ENCODE data around the gene SOX13. TPM values are rescaled to one million over a fixed set of nuclear protein-coding genes. Genes with fewer than 3 reads are reported as not detected.

Gene SOX13
- total and polyA plus RNA-seq, 3 experiments from 2014 or later: 3.1 to 5.5 (median 3.1) TPM

DNA sequence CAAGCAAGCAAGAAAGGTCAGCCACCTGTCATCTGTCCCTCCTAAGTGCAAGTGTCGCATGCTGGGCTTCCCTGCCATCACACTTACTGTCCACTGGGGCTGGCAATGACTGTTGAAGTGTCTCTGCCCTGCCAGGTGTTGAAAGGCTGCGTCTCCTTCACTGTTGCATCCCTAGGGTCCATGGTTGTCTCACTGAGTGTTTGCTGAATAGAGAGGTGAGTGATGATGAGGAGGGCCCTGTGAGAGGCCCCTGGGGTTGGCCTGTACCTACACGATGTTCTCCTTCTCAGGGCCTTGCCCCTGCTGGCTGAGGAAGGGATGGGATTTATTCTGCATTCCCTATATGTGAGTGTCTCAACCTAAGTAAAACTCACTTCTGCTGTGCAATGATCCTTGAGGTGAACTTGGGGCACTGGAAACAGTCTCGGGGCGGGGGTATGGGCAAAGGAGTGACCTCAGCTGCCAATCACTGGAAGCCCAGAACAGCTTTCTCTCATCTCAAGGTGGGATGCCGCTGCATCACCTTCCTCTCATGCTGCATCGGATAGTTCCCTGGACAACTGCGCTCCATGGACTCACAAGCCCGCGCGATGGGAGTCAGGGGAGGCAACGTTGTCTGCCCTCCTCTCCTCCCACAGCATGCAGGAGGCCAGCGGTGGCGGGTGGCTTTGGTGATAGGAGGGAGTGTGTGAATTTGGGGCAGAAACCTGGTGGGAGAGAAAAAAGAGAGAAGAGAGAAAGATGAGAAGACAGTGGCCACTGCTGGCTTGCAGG, 35.8 kb upstream of the SOX13 start:
- CTCF ChIA-PET: no interaction called here
- Mint-ChIP-seq H3K4me1 (no peaks in the 10 kb centered on the region), H3K27ac (no peak overlapping the region)

DNA sequence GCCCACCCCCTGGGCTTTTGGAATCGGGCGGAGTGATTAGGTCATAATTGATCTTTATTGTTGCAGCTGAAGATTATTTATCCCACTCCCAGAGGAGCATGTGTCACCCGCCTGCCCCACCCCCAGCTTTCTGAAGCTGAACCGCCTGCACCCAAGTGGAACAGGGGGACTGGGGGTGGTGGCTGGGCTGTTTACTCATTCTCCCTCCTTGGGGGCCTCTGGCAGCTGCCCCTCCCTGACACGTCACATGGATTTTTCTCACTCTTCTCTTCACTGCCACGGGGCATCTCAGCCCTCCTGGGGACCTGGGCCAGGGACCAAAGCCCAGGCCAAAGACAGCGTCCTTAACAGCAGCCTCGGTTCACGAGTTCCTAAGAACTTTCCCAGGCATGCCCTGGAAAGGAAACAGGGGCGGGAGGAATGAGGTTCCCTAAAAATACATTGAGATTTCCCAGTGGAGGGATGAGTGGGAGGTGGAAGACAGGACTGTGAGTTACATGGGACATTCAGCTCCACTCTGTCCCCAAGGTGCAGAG, 31.6 kb upstream of the SOX13 start:
- no peak for DNase-seq
- CTCF ChIA-PET: no interaction called here
- Mint-ChIP-seq H3K9me3 (no peaks in the 10 kb centered on the region), H3K36me3 (no peaks in the 10 kb centered on the region), H3K27me3 (peaks cover 4 to 7% of the 10 kb centered on the region in 2 donors), H3K4me3 (no peak overlapping the region), H3K27ac (peak overlapping the region in 1 of 8 donors; percentile 87), H3K4me1 (no peaks in the 10 kb centered on the region)
- no peaks in the 10 kb centered on the region for H3K4me1 ChIP-seq (ENCODE audit: insufficient read depth, low read length)
- H3K27me3 ChIP-seq (ENCODE audit: insufficient read depth, low read length, poor library complexity, severe bottlenecking): no peaks in the 10 kb centered on the region
- H3K4me3 ChIP-seq (ENCODE audit: low read length): no peak overlapping the region
- POLR2A ChIA-PET: no interaction called here
- H3K36me3 ChIP-seq (ENCODE audit: insufficient read depth, low read length): no peaks in the 10 kb centered on the region
- H3K9me3 ChIP-seq (ENCODE audit: low read length): no peaks in the 10 kb centered on the region
- H3K27ac ChIP-seq (ENCODE audit: low read depth, low read length): no peak overlapping the region

More for the DNA sequence above, 35.8 kb upstream of the SOX13 start:
- POLR2A ChIA-PET: no interaction called here
- peaks cover 0 to 2% (median 0%) of the 10 kb centered on the region in 5 donors for H3K9me3 Mint-ChIP-seq
- H3K36me3 Mint-ChIP-seq: no peaks in the 10 kb centered on the region
- peaks cover 7 to 12% of the 10 kb centered on the region in 2 donors for H3K27me3 Mint-ChIP-seq
- no peak overlapping the region for H3K27ac ChIP-seq (ENCODE audit: low read depth, low read length)
- no peaks in the 10 kb centered on the region for H3K4me1 ChIP-seq (ENCODE audit: insufficient read depth, low read length)
- DNase-seq: no peak
- no peaks in the 10 kb centered on the region for H3K9me3 ChIP-seq (ENCODE audit: low read length)
- H3K27me3 ChIP-seq (ENCODE audit: insufficient read depth, low read length, poor library complexity, severe bottlenecking): no peaks in the 10 kb centered on the region
- H3K4me3 Mint-ChIP-seq: no peak overlapping the region
- no peaks in the 10 kb centered on the region for H3K36me3 ChIP-seq (ENCODE audit: insufficient read depth, low read length)
- H3K4me3 ChIP-seq (ENCODE audit: low read length): no peak overlapping the region

- H3K4me1 Mint-ChIP-seq: no peaks in the 10 kb centered on the region
- no peaks in the 10 kb centered on the region for H3K9me3 ChIP-seq (ENCODE audit: low read length)
- ChIA-PET CTCF (no interaction called here), POLR2A (no interaction called here)
- no peak overlapping the region for H3K27ac ChIP-seq (ENCODE audit: low read depth, low read length)
- H3K9me3 Mint-ChIP-seq: no peaks in the 10 kb centered on the region
- no peaks in the 10 kb centered on the region for H3K36me3 Mint-ChIP-seq
- H3K4me1 ChIP-seq (ENCODE audit: insufficient read depth, low read length): no peaks in the 10 kb centered on the region
- no peaks in the 10 kb centered on the region for H3K36me3 ChIP-seq (ENCODE audit: insufficient read depth, low read length)
- no peaks in the 10 kb centered on the region for H3K27me3 ChIP-seq (ENCODE audit: insufficient read depth, low read length, poor library complexity, severe bottlenecking)
- no peak overlapping the region for H3K4me3 Mint-ChIP-seq
- peaks cover 4 to 5% of the 10 kb centered on the region in 2 donors for H3K27me3 Mint-ChIP-seq
- no peak for DNase-seq
- H3K4me3 ChIP-seq (ENCODE audit: low read length): no peak overlapping the region
- H3K27ac Mint-ChIP-seq: no peak overlapping the region
Measured at GRCh38 chr1:204041803-204042505, 31.0 kb upstream of the SOX13 start.

DNA sequence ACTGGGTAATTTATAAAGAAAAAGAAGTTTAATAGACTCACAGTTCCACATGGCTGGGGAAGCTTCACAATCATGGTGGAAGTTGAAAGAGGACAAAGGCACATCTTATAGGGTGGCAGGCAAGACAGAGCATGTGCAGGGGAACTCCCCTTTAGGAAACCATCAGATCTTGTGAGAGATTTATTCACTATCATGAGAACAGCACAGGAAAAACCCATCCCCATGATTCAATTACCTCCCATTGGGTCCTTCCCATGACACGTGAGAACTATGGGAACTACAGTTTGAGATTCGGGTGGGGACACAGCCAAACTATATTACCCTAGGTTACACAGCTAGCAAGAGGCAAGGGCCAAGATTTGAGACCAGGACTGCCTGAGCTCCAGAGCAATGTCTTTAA, 30.4 kb upstream of the SOX13 start:
- no peak for DNase-seq
- Mint-ChIP-seq H3K9me3 (no peaks in the 10 kb centered on the region), H3K27ac (no peak overlapping the region), H3K4me3 (no peak overlapping the region), H3K4me1 (no peaks in the 10 kb centered on the region), H3K36me3 (no peaks in the 10 kb centered on the region), H3K27me3 (peaks cover 3 to 4% of the 10 kb centered on the region in 2 donors)
- POLR2A ChIA-PET: no interaction called here
- Histone ChIP-seq H3K9me3 (ENCODE audit: low read length) (no peaks in the 10 kb centered on the region), H3K4me3 (ENCODE audit: low read length) (no peak overlapping the region), H3K27ac (ENCODE audit: low read depth, low read length) (no peak overlapping the region), H3K27me3 (ENCODE audit: insufficient read depth, low read length, poor library complexity, severe bottlenecking) (no peaks in the 10 kb centered on the region), H3K36me3 (ENCODE audit: insufficient read depth, low read length) (no peaks in the 10 kb centered on the region), H3K4me1 (ENCODE audit: insufficient read depth, low read length) (no peaks in the 10 kb centered on the region)
- CTCF ChIA-PET: interaction anchor here (0.6 kb wide), 1 partner anchor 354 kb away, joined by 3 read pairs; no protein-coding TSS in a partner anchor

- CTCF ChIA-PET: no interaction called here
- H3K27me3 ChIP-seq (ENCODE audit: insufficient read depth, low read length, poor library complexity, severe bottlenecking): no peaks in the 10 kb centered on the region
- Mint-ChIP-seq H3K27me3 (peaks cover 3 to 4% of the 10 kb centered on the region in 2 donors), H3K27ac (no peak overlapping the region), H3K4me3 (no peak overlapping the region), H3K9me3 (no peaks in the 10 kb centered on the region), H3K36me3 (no peaks in the 10 kb centered on the region), H3K4me1 (no peaks in the 10 kb centered on the region)
- H3K4me3 ChIP-seq (ENCODE audit: low read length): no peak overlapping the region
- no peaks in the 10 kb centered on the region for H3K4me1 ChIP-seq (ENCODE audit: insufficient read depth, low read length)
- H3K36me3 ChIP-seq (ENCODE audit: insufficient read depth, low read length): no peaks in the 10 kb centered on the region
- no peaks in the 10 kb centered on the region for H3K9me3 ChIP-seq (ENCODE audit: low read length)
- H3K27ac ChIP-seq (ENCODE audit: low read depth, low read length): no peak overlapping the region
- POLR2A ChIA-PET: no interaction called here
- no peak for DNase-seq
Measured at GRCh38 chr1:204043680-204044079, 29.2 kb upstream of the SOX13 start.

GRCh38 chr1:204044448-204044847, 28.5 kb upstream of the SOX13 start:
- H3K9me3 ChIP-seq (ENCODE audit: low read length): no peaks in the 10 kb centered on the region
- no peak overlapping the region for H3K27ac ChIP-seq (ENCODE audit: low read depth, low read length)
- no peaks in the 10 kb centered on the region for H3K27me3 ChIP-seq (ENCODE audit: insufficient read depth, low read length, poor library complexity, severe bottlenecking)
- Mint-ChIP-seq H3K4me1 (no peaks in the 10 kb centered on the region), H3K36me3 (no peaks in the 10 kb centered on the region), H3K4me3 (no peak overlapping the region), H3K9me3 (no peaks in the 10 kb centered on the region), H3K27me3 (peaks cover 3 to 4% of the 10 kb centered on the region in 2 donors), H3K27ac (peak overlapping the region in 1 of 8 donors; percentile 43)
- ChIA-PET CTCF (no interaction called here), POLR2A (no interaction called here)
- no peaks in the 10 kb centered on the region for H3K4me1 ChIP-seq (ENCODE audit: insufficient read depth, low read length)
- H3K36me3 ChIP-seq (ENCODE audit: insufficient read depth, low read length): no peaks in the 10 kb centered on the region
- DNase-seq: no peak
- H3K4me3 ChIP-seq (ENCODE audit: low read length): no peak overlapping the region

GRCh38 chr1:204045430-204045829, 27.5 kb upstream of the SOX13 start:
- peak overlapping the region in 1 of 8 donors; percentile 10 for H3K27ac Mint-ChIP-seq
- Histone ChIP-seq H3K27me3 (ENCODE audit: insufficient read depth, low read length, poor library complexity, severe bottlenecking) (no peaks in the 10 kb centered on the region), H3K27ac (ENCODE audit: low read depth, low read length) (no peak overlapping the region), H3K4me1 (ENCODE audit: insufficient read depth, low read length) (no peaks in the 10 kb centered on the region), H3K4me3 (ENCODE audit: low read length) (no peak overlapping the region), H3K9me3 (ENCODE audit: low read length) (no peaks in the 10 kb centered on the region), H3K36me3 (ENCODE audit: insufficient read depth, low read length) (no peaks in the 10 kb centered on the region)
- POLR2A ChIA-PET: no interaction called here
- H3K36me3 Mint-ChIP-seq: no peaks in the 10 kb centered on the region
- DNase-seq: no peak
- H3K27me3 Mint-ChIP-seq: peaks cover 3 to 4% of the 10 kb centered on the region in 2 donors
- H3K4me3 Mint-ChIP-seq: no peak overlapping the region
- no peaks in the 10 kb centered on the region for H3K4me1 Mint-ChIP-seq
- CTCF ChIA-PET: no interaction called here
- no peaks in the 10 kb centered on the region for H3K9me3 Mint-ChIP-seq

- no peak for DNase-seq
- ChIA-PET POLR2A (no interaction called here), CTCF (interaction anchor here (0.6 kb wide), 1 partner anchor 45 kb away, joined by 3 read pairs; no protein-coding TSS in a partner anchor)
- peaks cover 3% of the 10 kb centered on the region in 2 donors for H3K27me3 Mint-ChIP-seq
- H3K36me3 Mint-ChIP-seq: no peaks in the 10 kb centered on the region
- no peaks in the 10 kb centered on the region for H3K9me3 ChIP-seq (ENCODE audit: low read length)
- H3K4me1 ChIP-seq (ENCODE audit: insufficient read depth, low read length): no peaks in the 10 kb centered on the region
- H3K4me3 Mint-ChIP-seq: no peak overlapping the region
- no peaks in the 10 kb centered on the region for H3K36me3 ChIP-seq (ENCODE audit: insufficient read depth, low read length)
- peak overlapping the region in 1 of 8 donors; percentile 73 for H3K27ac Mint-ChIP-seq
- H3K9me3 Mint-ChIP-seq: no peaks in the 10 kb centered on the region
- H3K4me1 Mint-ChIP-seq: no peaks in the 10 kb centered on the region
- no peaks in the 10 kb centered on the region for H3K27me3 ChIP-seq (ENCODE audit: insufficient read depth, low read length, poor library complexity, severe bottlenecking)
- no peak overlapping the region for H3K4me3 ChIP-seq (ENCODE audit: low read length)
- H3K27ac ChIP-seq (ENCODE audit: low read depth, low read length): no peak overlapping the region
Measured at GRCh38 chr1:204046346-204046745, 26.6 kb upstream of the SOX13 start.
